Kidney capillary endothelial cell (primary cell): ENCODE results near the gene ZBTB7C.
A peak's percentile ranks its signal among the peaks of the same experiment; 100 is the strongest.

Source experiments
- DNase-seq: peaks from one replicate; pipeline ENCODE4 v3.0.0-alpha.2; 2018; ENCODE audit warnings: low spot score

The ZBTB7C gene

GRCh38 chr18:48164701-48165100 is 244.5 kb downstream of the ZBTB7C start:
- DNase-seq: no peak

- no peak for DNase-seq
Measured at GRCh38 chr18:48164116-48164515, 245.1 kb downstream of the ZBTB7C start.

- no peak for DNase-seq
Measured at GRCh38 chr18:48163738-48164115, 245.5 kb downstream of the ZBTB7C start.

GRCh38 chr18:48162956-48163737 is 246.0 kb downstream of the ZBTB7C start:
- no peak for DNase-seq

GRCh38 chr18:48161911-48162698 is 247.1 kb downstream of the ZBTB7C start:
- DNase-seq: no peak

GRCh38 chr18:48161191-48161910 is 247.8 kb downstream of the ZBTB7C start:
- DNase-seq: peak; percentile 46

- no peak for DNase-seq
Measured at GRCh38 chr18:48160622-48161021, 248.6 kb downstream of the ZBTB7C start.

GRCh38 chr18:48159816-48160215 is 249.4 kb downstream of the ZBTB7C start:
- no peak for DNase-seq

GRCh38 chr18:48158721-48159120 is 250.5 kb downstream of the ZBTB7C start:
- no peak for DNase-seq

- no peak for DNase-seq
Measured at GRCh38 chr18:48157956-48158355, 251.2 kb downstream of the ZBTB7C start.

GRCh38 chr18:48155856-48156255 is 253.3 kb downstream of the ZBTB7C start:
- no peak for DNase-seq

GRCh38 chr18:48154828-48155227 is 254.4 kb downstream of the ZBTB7C start:
- no peak for DNase-seq

GRCh38 chr18:48153613-48154481 is 255.3 kb downstream of the ZBTB7C start:
- no peak for DNase-seq

GRCh38 chr18:48152549-48152948 is 256.6 kb downstream of the ZBTB7C start:
- DNase-seq: no peak

GRCh38 chr18:48151421-48152065 is 257.6 kb downstream of the ZBTB7C start:
- no peak for DNase-seq

- DNase-seq: no peak
Measured at GRCh38 chr18:48149020-48149685, 260.0 kb downstream of the ZBTB7C start.

- no peak for DNase-seq
Measured at GRCh38 chr18:48142994-48143393, 266.2 kb downstream of the ZBTB7C start.

GRCh38 chr18:48142353-48142752 is 266.8 kb downstream of the ZBTB7C start:
- no peak for DNase-seq

- no peak for DNase-seq
Measured at GRCh38 chr18:48140731-48141130, 268.5 kb downstream of the ZBTB7C start.
